ENCODE data around the gene NIFK. TPM values are rescaled to one million over a fixed set of nuclear protein-coding genes. Genes with fewer than 3 reads are reported as not detected.
A peak's percentile ranks its signal among the peaks of the same experiment; 100 is the strongest.
"Not testable (repeated sequence)": the region's sequence is repeated elsewhere in the genome, so short reads cannot be mapped to it uniquely, and the experiment has no call there.

The NIFK gene
- total and polyA plus RNA-seq, 7 donors: 19.9 to 51.2 (median 27.5) TPM

GRCh38 chr2:121694398-121695170 lies 42.1 kb downstream of the NIFK start:
- DNase-seq: peak; percentile 37

GRCh38 chr2:121690572-121690971 lies 46.1 kb downstream of the NIFK start:
- DNase-seq: peak; percentile 1
- intact Hi-C loops (cut with DNase I); H3K36me3 ChIP-seq; H3K9me3 ChIP-seq; H3K4me1 ChIP-seq; H3K27ac ChIP-seq; H3K27me3 ChIP-seq; H3K4me3 ChIP-seq: not testable (repeated sequence)
- WGBS, 2 donors: 94 to 98% methylated on average over 3 of the region's 3 CpGs

More at GRCh38 chr2:121694398-121695170, 42.1 kb downstream of the NIFK start:
- H3K9me3 ChIP-seq: no peaks in the 10 kb centered on the region
- H3K4me3 ChIP-seq: no peak overlapping the region
- H3K27me3 ChIP-seq: no peaks in the 10 kb centered on the region
- 80 to 87% methylated on average over 6 of the region's 6 CpGs for WGBS, 2 donors
- intact Hi-C loops (cut with DNase I): no loop called here
- H3K4me1 ChIP-seq: peaks cover 0 to 7% (median 0%) of the 10 kb centered on the region in 4 donors
- TF ChIP-seq POLR2AphosphoS5 (IDR thresholded peaks at IDR 0.05) (no peak), POLR2A (IDR thresholded peaks at IDR 0.05) (no peak), CTCF (IDR thresholded peaks at IDR 0.05) (no peak)
- peak overlapping the region in 1 of 4 donors; percentile 64 for H3K27ac ChIP-seq
- no peaks in the 10 kb centered on the region for H3K36me3 ChIP-seq

- no peak overlapping the region for H3K4me3 ChIP-seq
- TF ChIP-seq POLR2AphosphoS5 (IDR thresholded peaks at IDR 0.05) (no peak), EP300 (IDR thresholded peaks at IDR 0.05) (no peak)
- H3K27me3 ChIP-seq: no peaks in the 10 kb centered on the region
- peak; percentile 17 for DNase-seq
- H3K36me3 ChIP-seq: no peaks in the 10 kb centered on the region
- H3K9me3 ChIP-seq: no peaks in the 10 kb centered on the region
- intact Hi-C loops (cut with DNase I): no loop called here
- H3K4me1 ChIP-seq: peaks cover 0 to 7% (median 0%) of the 10 kb centered on the region in 4 donors
- no peak overlapping the region for H3K27ac ChIP-seq
- 92% methylated on average over 6 of the region's 6 CpGs for WGBS, 2 donors
Measured at GRCh38 chr2:121690095-121690494, 46.6 kb downstream of the NIFK start.

- intact Hi-C loops (cut with DNase I): no loop called here
- Histone ChIP-seq H3K4me1 (peaks cover 0 to under 1% (median 0%) of the 10 kb centered on the region in 4 donors), H3K27me3 (no peaks in the 10 kb centered on the region), H3K4me3 (no peak overlapping the region), H3K9me3 (no peaks in the 10 kb centered on the region), H3K27ac (no peak overlapping the region), H3K36me3 (no peaks in the 10 kb centered on the region)
- DNase-seq: peak; percentile 38
- 67 to 70% methylated on average over 4 of the region's 4 CpGs for WGBS, 2 donors
- TF ChIP-seq CTCF (IDR thresholded peaks at IDR 0.05) (no peak), POLR2A (IDR thresholded peaks at IDR 0.05) (no peak), POLR2AphosphoS5 (IDR thresholded peaks at IDR 0.05) (no peak), EP300 (IDR thresholded peaks at IDR 0.05) (no peak)
Measured at GRCh38 chr2:121689356-121689755, 47.3 kb downstream of the NIFK start.

- intact Hi-C loops (cut with DNase I): no loop called here
- WGBS, 2 donors: 87 to 92% methylated on average over 2 of the region's 2 CpGs
- DNase-seq: peak; percentile 17
- no peaks in the 10 kb centered on the region for H3K4me1 ChIP-seq
- no peaks in the 10 kb centered on the region for H3K27me3 ChIP-seq
- H3K9me3 ChIP-seq: peaks cover 0 to 1% (median 0%) of the 10 kb centered on the region in 4 donors
- no peak overlapping the region for H3K4me3 ChIP-seq
- no peak overlapping the region for H3K27ac ChIP-seq
- no peaks in the 10 kb centered on the region for H3K36me3 ChIP-seq
- TF ChIP-seq CTCF (IDR thresholded peaks at IDR 0.05) (no peak), POLR2A (IDR thresholded peaks at IDR 0.05) (no peak), EP300 (IDR thresholded peaks at IDR 0.05) (no peak), POLR2AphosphoS5 (IDR thresholded peaks at IDR 0.05) (no peak)
Measured at GRCh38 chr2:121688820-121689219, 47.9 kb downstream of the NIFK start.

Measured in sigmoid colon (tissue), 7 donors.